T-helper 17 cell (primary cell): ENCODE results near the gene ST7L. TPM values are rescaled to one million over a fixed set of nuclear protein-coding genes. Genes with fewer than 3 reads are reported as not detected.
A peak's percentile ranks its signal among the peaks of the same experiment; 100 is the strongest.

Source experiments
- ATAC-seq: fragments of 150-1000 bp; cut with Tn5 transposase; 2 replicates; pipeline ENCODE4 v1.10.0; 2021; ENCODE audit warnings: mild to moderate bottlenecking, moderate library complexity
- DNase-seq, 3 donors: peaks; one replicate each; pipeline versions ENCODE4 v3.0.0 to v3.0.0-alpha.2; 2020 to 2021
- H3K9me3 ChIP-seq: one replicate; pipeline ENCODE4 v1.7.0; 2013; ENCODE audit warnings: low read length, mild to moderate bottlenecking; ENCODE audit not compliant: control insufficient read depth, poor library complexity, severe bottlenecking
- H3K27ac Mint-ChIP-seq: one replicate; pipeline ENCODE4 v1.8.0; 2022; ENCODE audit warnings: mild to moderate bottlenecking, moderate library complexity, mixed read lengths
- H3K27me3 Mint-ChIP-seq: one replicate; pipeline ENCODE4 v1.8.0; 2022; ENCODE audit warnings: mixed read lengths
- H3K36me3 Mint-ChIP-seq: one replicate; pipeline ENCODE4 v1.8.0; 2022; ENCODE audit warnings: low read depth, mixed read lengths
- H3K4me1 Mint-ChIP-seq: one replicate; pipeline ENCODE4 v1.8.0; 2022; ENCODE audit warnings: mild to moderate bottlenecking, mixed read lengths
- H3K4me3 Mint-ChIP-seq: one replicate; pipeline ENCODE4 v1.8.0; 2022; ENCODE audit warnings: mild to moderate bottlenecking, moderate library complexity, mixed read lengths
- total RNA-seq, 4 donors: library from RNA in 2 of 4; stranded (reverse) in 2 of 4; gene quantifications; one replicate each; pipeline ENCODE4 v1.2.3 and lab custom pipeline; 2022 to 2026

The ST7L gene
- total RNA-seq, 2 donors from 2014 or later = 18.0 to 21.2 TPM

DNA sequence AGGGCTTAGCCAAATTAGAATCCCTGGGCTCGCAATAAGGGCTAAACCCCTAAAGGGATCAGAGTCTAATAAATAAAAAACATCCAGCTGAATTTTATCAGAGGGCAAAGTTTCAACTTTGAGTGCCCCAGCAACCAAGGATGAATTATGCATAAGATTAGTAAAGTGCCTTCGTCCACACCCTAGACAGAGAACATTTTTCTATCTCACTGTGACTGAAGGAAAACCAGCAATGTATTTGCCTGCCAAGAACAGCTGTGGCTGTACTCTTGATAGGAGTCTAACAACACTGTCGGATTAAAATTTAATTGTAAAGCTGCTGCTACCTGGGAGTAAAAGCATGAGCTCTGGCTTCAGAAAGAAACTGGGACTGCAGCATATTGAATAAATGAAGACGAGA, 86.9 kb downstream of the ST7L start:
- Mint-ChIP-seq H3K4me1 (no peaks in the 10 kb centered on the region), H3K27me3 (no peaks in the 10 kb centered on the region), H3K36me3 (peaks cover 5% of the 10 kb centered on the region), H3K4me3 (no peak overlapping the region), H3K27ac (no peak overlapping the region)
- DNase-seq = no peak
- H3K9me3 ChIP-seq = no peaks in the 10 kb centered on the region
- ATAC-seq = no peak

DNA sequence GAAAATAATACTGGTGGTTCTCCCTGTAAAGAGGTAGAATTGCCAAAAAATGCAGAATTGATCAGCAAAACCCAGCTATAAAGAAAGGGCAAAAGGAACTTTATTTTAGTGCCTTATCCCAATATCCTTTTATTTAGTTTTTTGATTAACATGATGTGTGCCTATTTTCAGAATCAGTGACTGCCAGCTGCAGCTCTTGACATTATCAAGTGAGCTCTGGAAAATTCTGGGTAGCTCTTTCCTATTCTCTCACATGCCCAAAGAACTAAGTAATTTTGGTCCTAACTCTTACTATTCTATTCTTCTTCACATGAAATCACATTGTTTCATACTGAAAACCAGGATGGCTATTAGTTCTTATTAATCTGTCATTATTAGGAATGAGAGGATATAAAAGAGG, 88.1 kb downstream of the ST7L start:
- ATAC-seq = no peak
- Mint-ChIP-seq H3K27me3 (no peaks in the 10 kb centered on the region), H3K27ac (no peak overlapping the region), H3K36me3 (peaks cover 5% of the 10 kb centered on the region), H3K4me1 (no peaks in the 10 kb centered on the region), H3K4me3 (no peak overlapping the region)
- H3K9me3 ChIP-seq = no peaks in the 10 kb centered on the region
- DNase-seq = no peak

DNA sequence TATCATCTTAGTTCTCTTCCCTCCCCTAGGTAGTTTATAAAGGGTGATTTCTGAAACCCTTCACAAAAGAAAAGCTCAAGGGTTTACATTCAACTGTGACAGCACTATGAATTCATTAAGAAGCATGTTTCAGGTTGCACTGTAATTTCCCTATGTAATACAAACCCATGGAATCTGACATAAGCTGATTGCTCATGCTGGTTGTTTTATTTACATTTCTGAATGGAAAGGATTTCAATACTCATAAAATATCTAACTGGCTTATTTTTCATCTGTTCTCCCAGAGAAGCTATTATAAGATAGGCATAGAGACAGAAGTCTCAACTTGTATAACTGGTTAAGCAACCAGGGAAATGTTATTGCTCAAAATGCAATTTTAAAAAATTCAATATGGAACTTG, 89.6 kb downstream of the ST7L start:
- Mint-ChIP-seq H3K36me3 (peaks cover 8% of the 10 kb centered on the region), H3K27ac (no peak overlapping the region), H3K4me1 (peaks cover 3% of the 10 kb centered on the region), H3K4me3 (no peak overlapping the region), H3K27me3 (no peaks in the 10 kb centered on the region)
- no peak for DNase-seq
- no peaks in the 10 kb centered on the region for H3K9me3 ChIP-seq
- ATAC-seq = no peak

DNA sequence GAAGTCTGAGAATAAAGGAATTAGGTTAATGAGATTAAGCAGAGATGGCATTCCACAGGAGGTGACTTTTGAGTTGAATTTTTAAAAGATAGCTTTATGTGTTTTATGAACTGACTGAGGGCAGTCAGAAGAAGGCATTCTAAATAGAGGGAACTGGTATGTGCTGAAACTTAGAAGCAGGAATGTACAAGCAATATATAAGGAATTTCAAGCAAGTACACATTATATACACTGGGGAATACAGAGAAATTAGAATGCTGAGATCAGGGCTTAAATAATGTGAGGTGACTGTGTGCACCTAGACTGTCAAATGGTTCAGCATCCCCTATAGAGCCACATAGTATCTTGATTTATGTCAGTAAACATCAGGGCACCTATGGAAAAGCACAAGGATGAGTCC, 90.9 kb downstream of the ST7L start:
- peaks cover 3% of the 10 kb centered on the region for H3K4me1 Mint-ChIP-seq
- DNase-seq (no peak), ATAC-seq (no peak)
- H3K4me3 Mint-ChIP-seq = no peak overlapping the region
- H3K27ac Mint-ChIP-seq = no peak overlapping the region
- H3K36me3 Mint-ChIP-seq = peaks cover 6% of the 10 kb centered on the region
- no peaks in the 10 kb centered on the region for H3K27me3 Mint-ChIP-seq
- H3K9me3 ChIP-seq = no peaks in the 10 kb centered on the region

DNA sequence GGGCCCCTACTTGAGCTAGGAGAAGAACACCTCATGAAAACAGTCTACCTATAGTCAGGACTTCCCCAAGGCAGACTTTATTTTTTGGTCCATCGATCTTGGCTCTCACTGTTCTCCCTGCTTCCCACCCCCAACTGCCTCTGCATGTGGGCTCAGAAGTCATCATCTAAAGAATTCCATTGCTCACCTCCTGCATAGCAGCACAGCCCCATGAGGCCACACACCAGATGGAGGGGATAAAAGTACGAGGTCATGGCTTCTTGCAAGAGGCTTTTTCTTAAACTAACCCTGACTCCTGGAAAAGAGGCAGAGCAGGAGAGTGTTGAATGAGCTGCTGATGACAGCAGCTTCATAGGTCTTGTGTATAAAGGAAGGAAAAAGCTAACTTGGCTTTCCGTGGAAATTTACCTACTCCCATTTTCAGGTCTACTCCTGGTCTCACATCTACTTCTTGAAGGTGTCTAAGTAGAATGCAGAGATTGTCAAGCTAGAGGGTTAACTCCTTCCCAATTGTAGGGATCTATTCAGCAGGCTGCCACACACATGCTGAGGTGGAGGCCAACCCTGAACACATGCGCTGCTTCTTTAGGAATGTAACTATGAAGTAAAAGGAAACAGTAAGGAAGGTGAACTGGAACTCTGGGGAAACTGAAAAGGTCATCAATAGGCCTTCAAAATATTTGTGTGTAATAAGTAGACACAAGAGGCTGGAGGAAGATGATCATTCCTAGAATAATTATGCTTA, 91.5 kb downstream of the ST7L start:
- no peak for DNase-seq
- no peaks in the 10 kb centered on the region for H3K27me3 Mint-ChIP-seq
- ATAC-seq = no peak
- peaks cover 6% of the 10 kb centered on the region for H3K36me3 Mint-ChIP-seq
- H3K4me1 Mint-ChIP-seq = peaks cover 3% of the 10 kb centered on the region
- H3K4me3 Mint-ChIP-seq = no peak overlapping the region
- H3K27ac Mint-ChIP-seq = no peak overlapping the region
- no peaks in the 10 kb centered on the region for H3K9me3 ChIP-seq

DNA sequence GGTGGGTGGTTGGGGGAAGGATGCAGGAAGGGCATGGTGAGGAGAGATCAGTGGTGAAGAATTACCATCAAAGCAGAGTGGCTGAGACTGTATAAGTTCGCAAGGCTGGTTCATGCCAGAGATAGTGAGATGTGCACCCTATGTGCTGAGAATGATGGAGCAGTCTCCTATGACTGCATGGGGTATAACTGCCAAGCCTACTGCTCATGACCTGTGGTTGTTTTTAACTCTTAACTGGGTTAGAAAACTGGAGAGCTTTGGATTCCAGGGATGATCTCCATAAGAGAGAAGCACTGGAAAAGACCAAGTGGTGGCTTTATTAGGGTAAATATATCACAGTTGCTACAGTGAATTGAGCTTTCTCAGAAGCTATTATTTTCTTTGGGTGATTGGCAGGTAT, 94.0 kb downstream of the ST7L start:
- Mint-ChIP-seq H3K4me1 (peaks cover 3% of the 10 kb centered on the region), H3K27me3 (no peaks in the 10 kb centered on the region), H3K27ac (no peak overlapping the region), H3K36me3 (peaks cover 6% of the 10 kb centered on the region), H3K4me3 (no peak overlapping the region)
- H3K9me3 ChIP-seq = no peaks in the 10 kb centered on the region
- no peak for DNase-seq
- no peak for ATAC-seq

DNA sequence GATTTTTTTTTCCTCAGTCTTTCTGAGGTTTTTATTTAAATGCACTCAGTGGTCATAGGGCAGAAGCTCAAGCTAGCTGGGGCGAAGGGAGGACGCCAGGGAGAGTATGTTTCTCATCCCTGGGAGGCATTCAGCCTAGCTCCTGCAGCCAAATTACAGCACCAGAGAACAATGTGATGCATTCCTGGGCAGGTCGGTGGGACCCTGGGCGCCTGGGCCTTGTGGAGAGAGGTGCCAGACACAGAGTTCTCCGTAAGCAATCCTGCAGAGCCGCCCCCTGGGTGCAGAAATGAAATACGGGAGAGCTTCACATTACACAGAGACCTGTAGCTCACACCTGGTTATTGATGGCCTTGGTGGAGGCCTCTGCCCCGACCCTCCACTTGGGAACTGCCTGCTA, 94.7 kb downstream of the ST7L start:
- Mint-ChIP-seq H3K36me3 (peaks cover 6% of the 10 kb centered on the region), H3K27me3 (no peaks in the 10 kb centered on the region), H3K4me1 (peaks cover 3% of the 10 kb centered on the region), H3K4me3 (no peak overlapping the region), H3K27ac (no peak overlapping the region)
- no peaks in the 10 kb centered on the region for H3K9me3 ChIP-seq
- DNase-seq = no peak
- ATAC-seq = no peak

DNA sequence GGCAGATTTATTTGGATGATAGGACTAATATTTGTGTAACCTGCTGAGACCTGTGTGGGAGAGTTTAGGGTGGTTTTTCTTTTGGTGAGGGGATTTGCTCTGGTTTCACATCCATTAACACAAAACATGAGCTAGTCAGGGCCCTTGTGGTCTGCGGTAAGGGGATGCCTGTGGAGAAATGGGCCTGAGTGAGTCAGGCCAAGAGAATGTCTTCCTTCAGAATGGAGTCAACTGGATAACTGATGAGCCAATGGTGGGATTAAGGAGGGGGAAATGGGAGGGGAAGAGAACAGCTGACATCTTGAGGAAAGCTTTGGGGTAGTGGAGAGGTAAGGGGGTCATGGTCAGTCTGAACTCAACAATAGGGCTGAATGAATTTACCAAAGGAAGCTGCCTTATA, 96.3 kb downstream of the ST7L start:
- H3K9me3 ChIP-seq = no peaks in the 10 kb centered on the region
- Mint-ChIP-seq H3K36me3 (peaks cover 3% of the 10 kb centered on the region), H3K27me3 (no peaks in the 10 kb centered on the region), H3K4me3 (no peak overlapping the region), H3K4me1 (peaks cover 3% of the 10 kb centered on the region), H3K27ac (no peak overlapping the region)
- DNase-seq (no peak), ATAC-seq (no peak)

DNA sequence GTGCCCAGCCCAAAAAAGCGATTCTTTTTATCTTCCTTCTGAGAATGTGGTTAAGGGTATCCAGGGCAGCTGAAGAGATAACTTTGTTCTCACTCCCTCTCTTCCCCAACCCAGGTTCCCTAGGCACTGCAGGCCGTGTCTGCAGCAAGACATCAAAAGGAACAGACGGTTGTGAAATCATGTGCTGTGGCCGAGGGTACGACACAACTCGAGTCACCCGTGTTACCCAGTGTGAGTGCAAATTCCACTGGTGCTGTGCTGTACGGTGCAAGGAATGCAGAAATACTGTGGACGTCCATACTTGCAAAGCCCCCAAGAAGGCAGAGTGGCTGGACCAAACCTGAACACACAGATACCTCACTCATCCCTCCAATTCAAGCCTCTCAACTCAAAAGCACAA, 98.8 kb downstream of the ST7L start:
- Mint-ChIP-seq H3K27me3 (no peaks in the 10 kb centered on the region), H3K4me1 (peaks cover 9% of the 10 kb centered on the region), H3K4me3 (no peak overlapping the region), H3K36me3 (peaks cover 6% of the 10 kb centered on the region), H3K27ac (no peak overlapping the region)
- no peaks in the 10 kb centered on the region for H3K9me3 ChIP-seq
- no peak for ATAC-seq
- no peak for DNase-seq

DNA sequence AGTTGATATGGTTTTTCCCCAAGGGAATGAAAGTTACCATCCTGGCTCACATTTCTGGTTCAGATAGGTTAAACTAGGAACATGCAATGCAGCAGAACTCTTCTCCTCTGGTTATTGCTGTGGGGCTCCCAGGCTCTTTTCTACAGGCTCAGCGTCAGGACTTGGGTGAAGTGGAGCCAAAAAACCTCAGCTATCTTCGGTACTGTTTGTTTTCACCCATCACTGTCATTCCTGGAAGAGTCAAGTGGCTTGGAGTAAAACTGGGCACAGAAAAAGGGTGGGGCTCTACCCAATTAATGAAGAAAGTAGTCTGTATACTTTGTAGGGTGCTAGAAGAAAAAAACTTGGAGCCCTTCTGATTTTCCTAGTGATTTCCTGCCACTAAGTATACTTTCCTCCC, 100.8 kb downstream of the ST7L start:
- DNase-seq = no peak
- no peaks in the 10 kb centered on the region for H3K27me3 Mint-ChIP-seq
- peaks cover 6% of the 10 kb centered on the region for H3K4me1 Mint-ChIP-seq
- no peak overlapping the region for H3K27ac Mint-ChIP-seq
- no peak for ATAC-seq
- no peaks in the 10 kb centered on the region for H3K9me3 ChIP-seq
- H3K36me3 Mint-ChIP-seq = peaks cover 3% of the 10 kb centered on the region
- no peak overlapping the region for H3K4me3 Mint-ChIP-seq

DNA sequence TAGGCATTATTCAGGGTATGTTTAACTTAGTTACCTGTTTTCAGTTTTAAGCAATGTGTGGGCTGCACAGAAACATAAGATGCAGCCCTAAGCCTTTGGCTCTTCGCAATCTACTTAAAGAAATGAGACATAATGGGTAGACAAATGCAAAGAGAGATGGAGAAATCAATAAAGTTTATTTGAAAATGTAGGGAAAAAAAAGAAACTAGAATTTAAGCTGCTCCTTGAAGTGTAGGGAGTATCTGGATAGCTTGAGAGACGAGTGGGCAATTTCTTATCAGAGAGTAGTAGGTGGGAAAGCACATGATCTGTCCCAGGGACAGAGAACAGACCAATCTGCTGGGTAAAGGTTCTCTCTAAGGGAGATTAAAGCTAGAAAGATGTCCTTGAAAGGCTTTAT, 101.3 kb downstream of the ST7L start:
- Mint-ChIP-seq H3K36me3 (peaks cover 3% of the 10 kb centered on the region), H3K27ac (no peak overlapping the region), H3K27me3 (no peaks in the 10 kb centered on the region), H3K4me3 (no peak overlapping the region), H3K4me1 (peaks cover 6% of the 10 kb centered on the region)
- ATAC-seq (no peak), DNase-seq (no peak)
- no peaks in the 10 kb centered on the region for H3K9me3 ChIP-seq

DNA sequence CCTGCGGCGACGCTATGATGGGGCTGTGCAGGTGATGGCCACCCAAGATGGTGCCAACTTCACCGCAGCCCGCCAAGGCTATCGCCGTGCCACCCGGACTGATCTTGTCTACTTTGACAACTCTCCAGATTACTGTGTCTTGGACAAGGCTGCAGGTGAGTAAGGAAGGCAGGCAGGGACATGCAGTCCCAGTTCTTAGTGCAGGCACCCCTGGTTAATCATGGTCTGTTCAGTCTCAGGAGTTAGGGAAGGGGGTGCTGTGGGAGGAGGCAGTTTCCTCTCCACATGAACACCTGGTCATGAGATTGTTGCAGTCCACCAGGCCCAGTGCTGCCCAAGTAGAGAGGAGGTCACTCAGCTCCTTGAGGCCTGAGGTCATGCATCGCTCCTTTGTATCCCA, 101.7 kb downstream of the ST7L start:
- DNase-seq (no peak), ATAC-seq (no peak)
- H3K4me3 Mint-ChIP-seq = no peak overlapping the region
- no peaks in the 10 kb centered on the region for H3K9me3 ChIP-seq
- H3K4me1 Mint-ChIP-seq = peaks cover 6% of the 10 kb centered on the region
- peak overlapping the region; percentile 39 for H3K27ac Mint-ChIP-seq
- H3K27me3 Mint-ChIP-seq = no peaks in the 10 kb centered on the region
- H3K36me3 Mint-ChIP-seq = peaks cover 3% of the 10 kb centered on the region

DNA sequence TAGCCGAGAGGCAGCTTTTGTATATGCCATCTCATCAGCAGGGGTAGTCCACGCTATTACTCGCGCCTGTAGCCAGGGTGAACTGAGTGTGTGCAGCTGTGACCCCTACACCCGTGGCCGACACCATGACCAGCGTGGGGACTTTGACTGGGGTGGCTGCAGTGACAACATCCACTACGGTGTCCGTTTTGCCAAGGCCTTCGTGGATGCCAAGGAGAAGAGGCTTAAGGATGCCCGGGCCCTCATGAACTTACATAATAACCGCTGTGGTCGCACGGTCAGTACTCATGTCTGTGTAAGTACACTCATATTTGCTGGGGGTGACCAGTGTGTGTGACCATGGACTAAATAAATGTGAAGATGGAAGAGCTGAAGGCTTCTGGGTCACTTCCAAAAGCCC, 102.8 kb downstream of the ST7L start:
- Mint-ChIP-seq H3K27ac (no peak overlapping the region), H3K4me3 (no peak overlapping the region), H3K36me3 (peaks cover 3% of the 10 kb centered on the region), H3K27me3 (no peaks in the 10 kb centered on the region), H3K4me1 (peaks cover 6% of the 10 kb centered on the region)
- no peak for ATAC-seq
- no peak for DNase-seq
- no peaks in the 10 kb centered on the region for H3K9me3 ChIP-seq

DNA sequence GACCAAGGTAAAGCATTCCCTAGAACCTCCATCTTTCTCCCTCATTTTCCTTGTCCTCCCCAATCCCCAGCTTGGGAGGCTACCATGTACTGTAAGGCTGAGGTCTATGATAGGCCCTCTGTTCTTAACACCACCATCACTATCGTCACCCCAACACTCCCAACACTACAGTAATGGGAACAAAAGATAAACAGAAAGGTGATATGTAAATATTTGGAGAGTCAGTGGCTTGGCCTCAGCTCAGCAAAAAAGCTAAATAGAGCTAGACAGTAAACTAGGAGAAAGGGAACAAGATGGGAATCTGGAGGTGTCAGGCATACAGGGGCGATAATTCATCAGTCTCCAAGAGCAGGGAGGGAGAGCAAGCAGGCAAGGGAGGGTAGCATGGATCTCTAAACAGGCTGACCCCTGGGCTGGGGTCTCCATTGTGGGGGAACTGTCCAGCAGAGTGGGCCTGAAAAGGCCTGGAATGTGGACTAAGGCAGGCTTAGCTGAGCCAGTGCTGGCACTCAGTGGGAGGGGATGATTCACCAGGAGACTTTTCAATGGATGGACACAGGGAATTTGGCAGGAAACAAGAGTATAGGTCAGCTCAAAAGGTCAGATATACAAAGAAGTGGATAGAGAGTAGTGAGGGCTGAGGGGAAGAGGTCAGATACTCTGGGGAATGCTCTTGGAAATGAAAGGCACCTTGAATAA, 103.5 kb downstream of the ST7L start:
- H3K4me1 Mint-ChIP-seq = peaks cover 6% of the 10 kb centered on the region
- ATAC-seq (no peak), DNase-seq (no peak)
- no peaks in the 10 kb centered on the region for H3K9me3 ChIP-seq
- H3K27ac Mint-ChIP-seq = no peak overlapping the region
- H3K27me3 Mint-ChIP-seq = peaks cover 3% of the 10 kb centered on the region
- H3K4me3 Mint-ChIP-seq = no peak overlapping the region
- peaks cover 3% of the 10 kb centered on the region for H3K36me3 Mint-ChIP-seq
